Loucy (cell line): Measurements from ENCODE around the gene TRAF3.

Source experiments
- H2AFZ ChIP-seq: fragments of 200-600 bp; sonication (generic); 2 replicates; pipeline ENCODE4 v1.6.0; 2016; ENCODE audit warnings: antibody characterized with exemption, mild to moderate bottlenecking, low read length, moderate library complexity
- H3F3A ChIP-seq: fragments of 200-600 bp; 2 replicates; pipeline ENCODE4 v1.6.0; 2016; ENCODE audit warnings: antibody characterized with exemption, low read depth, mild to moderate bottlenecking
- H3K27me3 ChIP-seq: fragments of 200-600 bp; sonication (generic); 2 replicates; pipeline ENCODE4 v1.6.1; 2014; ENCODE audit warnings: low read length, mild to moderate bottlenecking; ENCODE audit not compliant: insufficient read depth, poor library complexity, severe bottlenecking
- H3K36me3 ChIP-seq: fragments of 200-600 bp; sonication (generic); 2 replicates; pipeline ENCODE4 v1.6.1; 2016; ENCODE audit warnings: low read length; ENCODE audit not compliant: insufficient read depth
- H3K4me1 ChIP-seq: fragments of 200-600 bp; sonication (generic); 2 replicates; pipeline ENCODE4 v1.5.1; 2014; ENCODE audit warnings: low read length, mild to moderate bottlenecking; ENCODE audit not compliant: insufficient read depth, poor library complexity, severe bottlenecking
- H3K4me2 ChIP-seq: fragments of 200-600 bp; sonication (generic); 2 replicates; pipeline ENCODE4 v1.6.0; 2014; ENCODE audit warnings: antibody characterized with exemption, low read length, low read depth, mild to moderate bottlenecking; ENCODE audit not compliant: poor library complexity, severe bottlenecking
- H3K4me3 ChIP-seq: fragments of 200-600 bp; sonication (generic); 2 replicates; pipeline ENCODE4 v1.5.1; 2014; ENCODE audit warnings: low read length, mild to moderate bottlenecking, mixed read lengths; ENCODE audit not compliant: poor library complexity, severe bottlenecking
- H3K79me2 ChIP-seq: fragments of 200-600 bp; sonication (generic); 2 replicates; pipeline ENCODE4 v1.6.1; 2014; ENCODE audit warnings: low read length; ENCODE audit not compliant: insufficient read depth
- H3K9ac ChIP-seq: fragments of 200-600 bp; sonication (generic); 2 replicates; pipeline ENCODE4 v1.6.0; 2014; ENCODE audit warnings: mild to moderate bottlenecking, low read depth, low read length, moderate library complexity; ENCODE audit not compliant: poor library complexity, severe bottlenecking
- H3K9me2 ChIP-seq: fragments of 200-600 bp; sonication (generic); replicated peaks from 2 replicates; pipeline ENCODE4 v1.6.1; 2016; ENCODE audit warnings: low read depth, low read length, mixed read lengths
- H3K9me3 ChIP-seq: fragments of 200-600 bp; sonication (generic); 2 replicates; pipeline ENCODE4 v1.6.1; 2014; ENCODE audit warnings: mild to moderate bottlenecking, antibody characterized with exemption, low read length, low read depth; ENCODE audit not compliant: insufficient read depth
- H4K20me1 ChIP-seq: fragments of 200-600 bp; sonication (generic); 2 replicates; pipeline ENCODE4 v1.6.0; 2014; ENCODE audit warnings: antibody characterized with exemption, low read length, mild to moderate bottlenecking; ENCODE audit not compliant: insufficient read depth, poor library complexity, severe bottlenecking
- EZH2phosphoT487 ChIP-seq: fragments of 200-600 bp; IDR thresholded peaks from 2 replicates; pipeline ENCODE4 v1.6.1; 2018; ENCODE audit warnings: antibody characterized with exemption, mild to moderate bottlenecking, moderate library complexity, borderline replicate concordance
- TF ChIP-seq, protein P1 (sequence below): fragments of 200-600 bp; sonication (generic); conservative IDR thresholded peaks from 2 replicates; pipeline ENCODE4 v1.5.1; 2014; ENCODE audit warnings: mild to moderate bottlenecking, antibody characterized with exemption, low read length

The TRAF3 gene

DNA sequence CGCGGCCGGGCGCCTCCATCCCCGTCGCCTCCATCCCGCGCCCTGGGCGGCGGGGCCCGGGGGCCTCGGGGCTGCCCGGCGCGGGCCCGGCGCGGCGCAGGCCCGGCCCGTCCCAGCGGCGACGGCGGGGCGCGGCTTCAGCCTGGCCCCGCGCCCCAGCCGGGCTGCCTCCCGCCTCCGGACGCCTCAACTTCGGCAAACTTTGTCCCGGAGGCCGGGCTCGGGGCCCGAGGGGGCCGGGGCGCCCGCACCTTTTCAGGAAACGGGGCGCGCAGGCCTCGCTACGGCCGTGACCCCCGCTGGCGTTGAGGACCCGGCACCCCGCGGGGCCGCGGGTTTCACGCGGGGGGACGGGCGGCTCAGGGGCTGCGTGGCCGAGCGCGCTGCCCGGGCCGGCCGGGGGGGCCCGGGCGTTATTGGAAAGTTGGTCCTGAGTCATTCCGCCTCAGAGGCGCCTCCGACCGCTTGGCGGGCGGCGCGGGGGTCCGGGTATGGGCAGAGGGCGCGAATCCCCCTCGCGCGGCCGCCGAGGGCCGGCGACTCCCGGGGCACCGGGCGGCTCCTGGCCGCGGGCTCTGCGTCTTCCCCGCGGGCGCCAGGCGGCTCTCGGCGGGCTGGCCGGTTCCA, 575 bp downstream of the TRAF3 start:
- no peak for TF ChIP-seq EZH2phosphoT487
- TF ChIP-seq, protein P1, sequence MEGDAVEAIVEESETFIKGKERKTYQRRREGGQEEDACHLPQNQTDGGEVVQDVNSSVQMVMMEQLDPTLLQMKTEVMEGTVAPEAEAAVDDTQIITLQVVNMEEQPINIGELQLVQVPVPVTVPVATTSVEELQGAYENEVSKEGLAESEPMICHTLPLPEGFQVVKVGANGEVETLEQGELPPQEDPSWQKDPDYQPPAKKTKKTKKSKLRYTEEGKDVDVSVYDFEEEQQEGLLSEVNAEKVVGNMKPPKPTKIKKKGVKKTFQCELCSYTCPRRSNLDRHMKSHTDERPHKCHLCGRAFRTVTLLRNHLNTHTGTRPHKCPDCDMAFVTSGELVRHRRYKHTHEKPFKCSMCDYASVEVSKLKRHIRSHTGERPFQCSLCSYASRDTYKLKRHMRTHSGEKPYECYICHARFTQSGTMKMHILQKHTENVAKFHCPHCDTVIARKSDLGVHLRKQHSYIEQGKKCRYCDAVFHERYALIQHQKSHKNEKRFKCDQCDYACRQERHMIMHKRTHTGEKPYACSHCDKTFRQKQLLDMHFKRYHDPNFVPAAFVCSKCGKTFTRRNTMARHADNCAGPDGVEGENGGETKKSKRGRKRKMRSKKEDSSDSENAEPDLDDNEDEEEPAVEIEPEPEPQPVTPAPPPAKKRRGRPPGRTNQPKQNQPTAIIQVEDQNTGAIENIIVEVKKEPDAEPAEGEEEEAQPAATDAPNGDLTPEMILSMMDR, result no peak
- no peaks in the 10 kb centered on the region for H3K27me3 ChIP-seq
- H2AFZ ChIP-seq, result peak overlapping the region; percentile 35
- H3K9me2 ChIP-seq, result no peaks in the 10 kb centered on the region
- H3K4me1 ChIP-seq, result peaks cover 33% of the 10 kb centered on the region
- peaks cover 10% of the 10 kb centered on the region for H4K20me1 ChIP-seq
- H3K4me3 ChIP-seq, result peak overlapping the region; percentile 91
- H3K9me3 ChIP-seq, result no peaks in the 10 kb centered on the region
- H3K4me2 ChIP-seq, result peak overlapping the region; percentile 82
- H3K79me2 ChIP-seq, result peaks cover 50% of the 10 kb centered on the region
- no peaks in the 10 kb centered on the region for H3K36me3 ChIP-seq
- H3K9ac ChIP-seq, result peak overlapping the region; percentile 71
- no peaks in the 10 kb centered on the region for H3F3A ChIP-seq

DNA sequence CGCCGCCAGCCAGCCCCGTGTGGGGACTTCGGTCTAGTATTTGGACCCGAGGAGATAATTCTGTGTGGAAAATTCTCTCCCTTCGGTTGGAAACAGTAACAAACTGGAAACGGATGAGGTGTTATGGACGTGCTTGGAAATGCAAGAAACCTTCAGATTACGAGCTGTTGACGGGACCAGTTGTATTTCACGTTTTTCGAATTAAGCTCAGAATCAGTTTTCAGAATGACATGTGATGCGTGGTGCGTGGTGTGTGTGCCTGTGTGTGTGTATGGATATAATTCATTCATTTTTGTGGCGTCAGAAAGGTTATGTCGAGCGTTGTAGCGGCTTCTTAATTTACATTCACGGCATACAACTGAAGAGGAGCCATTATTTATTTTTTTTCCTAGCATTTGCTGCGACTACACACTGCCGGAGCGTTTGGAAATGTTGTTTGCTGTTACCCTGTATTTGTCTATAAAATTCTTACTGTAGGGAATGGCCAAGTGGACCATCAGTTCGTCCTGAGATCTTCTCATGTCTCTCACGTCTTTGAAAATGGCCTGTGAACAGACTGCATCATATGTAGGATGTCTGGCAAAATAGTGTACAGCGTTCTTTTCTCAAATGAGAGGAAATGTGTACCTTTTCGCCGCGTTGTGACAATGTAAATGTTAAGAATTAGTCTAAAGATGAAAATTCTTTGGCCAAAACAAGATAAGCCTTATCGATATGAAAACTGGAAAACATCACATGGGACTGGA, 1.3 kb downstream of the TRAF3 start:
- Histone ChIP-seq H4K20me1 (peaks cover 16% of the 10 kb centered on the region), H3K27me3 (no peaks in the 10 kb centered on the region), H3K79me2 (peaks cover 57% of the 10 kb centered on the region), H3K4me1 (peaks cover 33% of the 10 kb centered on the region), H2AFZ (peak overlapping the region; percentile 35), H3K4me2 (peak overlapping the region; percentile 82), H3K9me2 (no peaks in the 10 kb centered on the region), H3K9me3 (no peaks in the 10 kb centered on the region), H3F3A (no peaks in the 10 kb centered on the region), H3K9ac (peak overlapping the region; percentile 71), H3K36me3 (no peaks in the 10 kb centered on the region), H3K4me3 (peak overlapping the region; percentile 91)
- no peak for TF ChIP-seq EZH2phosphoT487
- TF ChIP-seq, protein P1, result no peak

DNA sequence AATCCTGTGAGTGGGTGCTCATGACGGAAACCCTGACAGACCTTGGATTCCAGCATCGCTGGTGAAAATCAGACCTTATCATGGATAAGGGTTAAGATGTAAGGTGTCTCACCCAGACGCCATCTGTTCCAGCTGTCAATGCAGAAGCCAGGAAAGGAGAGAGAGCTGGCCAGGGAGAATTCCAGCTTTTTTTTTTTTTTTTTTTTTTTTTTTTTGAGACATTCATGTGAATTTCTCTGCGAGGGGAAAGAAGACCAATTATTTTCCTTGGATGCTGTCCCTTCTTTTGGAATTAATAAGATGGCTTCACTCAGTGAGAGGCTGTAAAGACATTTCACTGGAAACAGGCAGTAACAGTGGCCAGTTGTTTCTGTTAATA, 1.8 kb downstream of the TRAF3 start:
- Histone ChIP-seq H3K9me2 (no peaks in the 10 kb centered on the region), H4K20me1 (peaks cover 16% of the 10 kb centered on the region), H3K4me3 (peak overlapping the region; percentile 91), H3K4me2 (peak overlapping the region; percentile 82), H3K36me3 (no peaks in the 10 kb centered on the region), H2AFZ (no peak overlapping the region), H3K9ac (peak overlapping the region; percentile 71), H3K4me1 (peaks cover 33% of the 10 kb centered on the region), H3K27me3 (no peaks in the 10 kb centered on the region), H3F3A (no peaks in the 10 kb centered on the region), H3K9me3 (no peaks in the 10 kb centered on the region), H3K79me2 (peaks cover 63% of the 10 kb centered on the region)
- TF ChIP-seq EZH2phosphoT487, result no peak
- TF ChIP-seq, protein P1, result no peak
